ENCODE data around the gene AFTPH. TPM values are rescaled to one million over a fixed set of nuclear protein-coding genes. Genes with fewer than 3 reads are reported as not detected.

AFTPH gene
- total RNA-seq, 4 donors from 2014 or later = 51.7 to 56.7 (median 53.2) TPM

- no peak overlapping the region for H3K27ac ChIP-seq
- intact Hi-C loops (cut with DNase I) = no loop called here
- DNase-seq = no peak
Measured at GRCh38 chr2:64537991-64538390, 13.9 kb downstream of the AFTPH start.

GRCh38 chr2:64538764-64539433 lies 14.8 kb downstream of the AFTPH start:
- DNase-seq = no peak
- TF ChIP-seq POLR2A (IDR thresholded peaks at IDR 0.05) (no peak), CTCF (IDR thresholded peaks at IDR 0.05) (no peak)
- H3K27ac ChIP-seq = no peak overlapping the region
- no peaks in the 10 kb centered on the region for H3K27me3 ChIP-seq
- WGBS, 2 donors = 88 to 92% methylated on average over 3 of the region's 3 CpGs
- no peak overlapping the region for H3K4me3 ChIP-seq (replicated peaks in 1 of 3)
- no peaks in the 10 kb centered on the region for H3K9me3 ChIP-seq
- intact Hi-C loops (cut with DNase I) = no loop called here
- H3K4me1 ChIP-seq = peaks cover 0 to 4% of the 10 kb centered on the region in 2 donors
- H3K36me3 ChIP-seq = no peaks in the 10 kb centered on the region

More at GRCh38 chr2:64537991-64538390, 13.9 kb downstream of the AFTPH start:
- no peak for TF ChIP-seq POLR2A (IDR thresholded peaks at IDR 0.05)
- no peak for TF ChIP-seq CTCF (IDR thresholded peaks at IDR 0.05)
- H3K9me3 ChIP-seq = no peaks in the 10 kb centered on the region
- H3K36me3 ChIP-seq = no peaks in the 10 kb centered on the region
- no peak overlapping the region for H3K4me3 ChIP-seq (replicated peaks in 1 of 3)
- H3K4me1 ChIP-seq = peaks cover 0 to 2% of the 10 kb centered on the region in 2 donors
- no peaks in the 10 kb centered on the region for H3K27me3 ChIP-seq
- 94 to 98% methylated on average over 2 of the region's 2 CpGs for WGBS, 2 donors

- 92 to 93% methylated on average over 3 of the region's 3 CpGs for WGBS, 2 donors
- no peaks in the 10 kb centered on the region for H3K36me3 ChIP-seq
- intact Hi-C loops (cut with DNase I) = no loop called here
Measured at GRCh38 chr2:64540615-64541014, 16.5 kb downstream of the AFTPH start.

GRCh38 chr2:64541547-64541946 lies 17.4 kb downstream of the AFTPH start:
- WGBS, 2 donors = 91 to 96% methylated on average over 2 of the region's 2 CpGs
- H3K4me1 ChIP-seq = peaks cover 6 to 12% of the 10 kb centered on the region in 2 donors
- no peak overlapping the region for H3K4me3 ChIP-seq (replicated peaks in 1 of 3)
- DNase-seq = no peak
- intact Hi-C loops (cut with DNase I) = no loop called here
- H3K36me3 ChIP-seq = no peaks in the 10 kb centered on the region
- H3K27me3 ChIP-seq = no peaks in the 10 kb centered on the region
- H3K27ac ChIP-seq = no peak overlapping the region
- TF ChIP-seq CTCF (IDR thresholded peaks at IDR 0.05) = no peak
- TF ChIP-seq POLR2A (IDR thresholded peaks at IDR 0.05) = no peak
- no peaks in the 10 kb centered on the region for H3K9me3 ChIP-seq

More at GRCh38 chr2:64540615-64541014, 16.5 kb downstream of the AFTPH start:
- no peak overlapping the region for H3K27ac ChIP-seq
- H3K27me3 ChIP-seq = no peaks in the 10 kb centered on the region
- DNase-seq = no peak
- no peak for TF ChIP-seq POLR2A (IDR thresholded peaks at IDR 0.05)
- no peak for TF ChIP-seq CTCF (IDR thresholded peaks at IDR 0.05)
- no peaks in the 10 kb centered on the region for H3K9me3 ChIP-seq
- no peak overlapping the region for H3K4me3 ChIP-seq (replicated peaks in 1 of 3)
- H3K4me1 ChIP-seq = peaks cover 6 to 12% of the 10 kb centered on the region in 2 donors
